NCI-H446 treated with DMSO at 0.1 percent for 48 hours (cell line): Measurements from ENCODE around the gene PECR.
"Not testable (repeated sequence)": the region's sequence is repeated elsewhere in the genome, so short reads cannot be mapped to it uniquely, and the experiment has no call there.

Experiments
- DNase-seq: peaks from one replicate; lab custom pipeline; 2025; lab: John Stamatoyannopoulos, UW

Gene PECR

DNA sequence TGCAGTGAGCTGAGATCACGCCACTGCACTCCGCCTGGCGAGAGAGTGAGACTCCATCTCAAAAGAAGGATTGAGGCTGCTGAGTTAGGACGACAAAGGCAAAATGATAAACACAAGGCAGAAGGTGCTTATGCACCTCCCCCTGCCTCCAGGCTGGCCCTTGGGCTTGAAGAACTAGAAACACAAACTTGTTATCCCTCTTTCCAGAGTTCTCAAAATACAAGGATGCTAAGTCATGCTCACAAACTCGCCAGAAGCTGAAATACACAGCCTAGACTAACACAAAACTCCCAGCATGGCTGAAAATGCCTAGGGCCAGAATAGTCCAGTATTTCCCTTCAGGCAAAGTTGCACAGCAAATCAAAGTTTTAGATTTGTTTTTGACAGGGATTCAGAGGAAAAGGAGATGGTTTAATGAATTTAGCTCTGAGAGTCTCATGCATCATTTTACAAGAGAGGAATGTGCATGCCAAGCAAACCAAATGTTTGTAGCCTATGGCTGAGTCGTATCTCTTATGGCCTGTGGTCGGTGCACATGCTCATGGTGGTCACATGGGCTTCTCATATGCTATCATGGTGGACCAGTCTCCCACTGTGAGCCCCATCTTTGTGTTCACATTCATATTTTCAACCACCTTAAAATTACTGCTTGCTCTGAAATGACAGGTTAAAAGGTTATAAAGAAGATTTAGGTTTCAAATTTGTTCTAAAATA lies 52.0 kb downstream of the PECR start:
- DNase-seq: no peak

DNA sequence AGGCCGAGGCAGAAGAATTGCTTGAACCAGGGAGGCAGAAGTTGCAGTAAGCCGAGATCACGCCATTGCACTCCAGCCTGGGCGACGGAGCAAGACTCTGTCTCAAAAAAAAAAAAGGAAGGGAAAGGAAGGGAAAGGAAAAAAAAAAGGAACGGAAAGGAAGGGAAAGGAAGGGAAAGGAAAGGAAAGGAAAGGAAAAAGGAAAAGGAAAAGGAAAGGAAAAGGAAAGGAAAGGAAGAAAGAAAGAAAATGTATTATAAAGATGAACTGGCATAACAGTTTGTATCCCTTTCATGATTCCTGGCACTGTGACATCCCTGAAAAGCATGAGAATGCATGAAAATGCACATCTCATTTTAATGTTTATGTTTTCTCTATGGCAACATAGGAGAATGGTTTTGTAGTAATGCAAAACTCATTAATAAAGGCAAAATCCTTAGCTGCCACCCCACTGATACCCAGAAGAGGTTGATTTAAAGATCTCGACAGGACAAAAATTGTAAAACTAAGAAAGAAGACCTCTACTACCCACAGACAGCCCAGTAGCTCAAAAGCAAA lies 56.8 kb downstream of the PECR start:
- no peak for DNase-seq

DNA sequence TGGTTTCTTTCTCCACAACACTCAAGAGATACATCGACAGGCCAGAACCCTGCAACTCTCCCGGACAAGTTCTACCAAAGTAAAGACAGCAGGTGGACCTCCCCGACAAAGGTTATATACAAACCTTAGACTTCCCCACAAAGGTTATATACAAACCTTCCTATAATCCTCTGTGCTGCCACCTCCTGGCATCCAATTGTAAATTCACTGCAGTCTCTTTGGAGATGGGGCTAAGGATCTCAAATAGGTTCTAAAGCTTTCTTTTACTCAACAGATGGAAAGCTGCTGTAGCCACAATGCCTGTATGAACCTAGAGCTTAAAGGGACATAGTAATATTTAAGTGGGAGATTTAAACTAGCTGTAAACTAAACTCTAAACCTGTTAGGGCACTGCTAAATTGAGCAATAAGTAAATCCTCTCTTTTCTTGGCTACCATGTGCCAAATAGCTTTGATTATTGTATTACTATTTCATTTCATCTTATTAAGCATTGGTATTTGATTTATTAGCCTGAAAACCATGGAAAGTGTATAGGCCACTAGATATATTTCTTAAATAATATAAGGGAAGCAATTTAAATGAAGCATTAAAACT lies 58.5 kb downstream of the PECR start:
- DNase-seq: no peak

DNA sequence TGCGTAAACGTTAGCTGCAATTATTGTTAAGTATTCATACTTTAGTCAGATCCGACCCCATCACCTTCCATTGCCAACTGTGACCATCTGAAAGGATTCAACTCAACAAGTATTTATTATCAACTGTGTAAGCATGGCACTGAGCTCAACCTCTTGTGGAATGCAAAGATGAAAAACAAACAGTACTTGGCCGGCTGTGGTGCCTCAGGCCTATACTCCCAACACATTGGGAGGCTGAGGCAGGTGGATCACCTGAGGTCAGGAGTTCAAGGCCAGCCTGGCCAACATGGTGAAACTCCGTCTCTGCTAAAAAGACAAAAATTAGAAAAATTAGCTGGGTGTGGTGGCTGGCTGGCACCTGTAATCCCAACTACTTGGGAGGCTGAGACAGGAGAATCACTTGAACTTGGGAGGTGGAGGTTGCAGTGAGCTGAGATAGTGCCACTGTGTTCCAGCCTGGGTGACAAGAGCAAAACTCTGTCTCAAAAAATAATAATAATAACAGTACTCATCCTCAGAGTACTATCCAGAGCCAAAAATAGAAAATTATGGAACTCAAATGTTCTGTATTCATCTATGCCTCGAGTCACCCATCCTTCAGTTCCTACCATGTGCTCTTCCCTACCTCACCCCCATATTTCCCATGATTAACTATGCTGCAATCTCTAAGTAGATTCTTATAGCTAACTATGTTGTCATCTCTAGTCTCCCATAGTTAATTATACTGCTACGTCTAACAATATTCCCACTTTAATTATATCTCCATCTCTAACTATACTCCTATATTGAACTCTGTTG lies 59.6 kb downstream of the PECR start:
- no peak for DNase-seq

DNA sequence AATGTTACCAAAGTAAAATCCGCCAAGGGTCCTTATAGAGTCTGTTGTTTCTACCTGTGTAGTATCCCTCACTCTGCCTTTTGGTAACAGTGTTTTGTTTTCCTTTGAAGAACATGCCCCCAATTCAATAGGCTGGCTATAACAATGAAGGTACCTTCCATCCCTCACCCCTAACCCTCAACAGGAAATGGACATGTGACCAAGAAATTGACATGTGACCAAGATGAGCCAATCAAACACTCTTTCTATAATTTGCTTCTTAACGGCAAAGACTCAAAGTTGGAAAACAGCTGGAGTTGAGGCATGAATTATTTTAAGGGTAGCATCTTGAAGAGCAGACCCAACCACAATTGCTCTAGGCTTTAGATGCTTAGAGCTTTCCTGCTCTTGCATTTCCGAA lies 62.9 kb downstream of the PECR start:
- DNase-seq: no peak

DNA sequence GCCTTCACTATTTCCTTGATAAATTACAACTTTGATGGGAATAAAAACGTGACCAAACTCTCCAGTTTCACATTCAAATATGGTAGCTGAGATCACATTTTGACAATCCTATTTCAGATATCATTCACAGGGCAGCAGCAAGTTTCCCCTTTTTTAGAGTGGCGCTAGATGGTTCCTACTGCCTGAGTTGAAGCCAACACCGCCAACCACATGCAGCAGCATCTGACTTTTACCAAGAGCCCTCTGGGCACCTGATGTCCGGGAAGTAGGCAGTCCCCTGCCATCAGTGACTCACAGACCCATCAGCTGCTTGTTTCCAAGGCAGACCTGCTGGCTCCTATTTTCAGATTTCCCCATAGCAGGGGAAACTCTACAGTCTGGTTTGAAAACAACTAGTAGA lies 64.2 kb downstream of the PECR start:
- DNase-seq: no peak

DNA sequence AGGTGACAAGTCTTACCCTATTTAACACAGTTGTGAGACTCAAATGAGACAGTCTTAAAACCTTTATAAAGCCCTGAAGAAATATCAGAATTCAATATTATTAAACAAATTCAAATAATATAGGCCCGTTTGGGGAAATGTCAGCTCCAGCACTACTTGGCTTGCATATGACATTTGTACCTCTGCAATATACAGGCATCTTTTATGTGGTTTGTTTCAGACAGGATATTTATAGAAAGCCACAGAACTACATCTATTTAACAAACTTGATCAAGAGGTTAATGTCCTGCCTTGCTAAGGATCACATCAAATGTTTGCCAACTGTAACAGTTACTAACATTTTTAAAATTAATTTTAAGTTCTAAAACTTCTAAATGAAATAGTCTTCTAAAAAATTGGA lies 65.0 kb downstream of the PECR start:
- no peak for DNase-seq

DNA sequence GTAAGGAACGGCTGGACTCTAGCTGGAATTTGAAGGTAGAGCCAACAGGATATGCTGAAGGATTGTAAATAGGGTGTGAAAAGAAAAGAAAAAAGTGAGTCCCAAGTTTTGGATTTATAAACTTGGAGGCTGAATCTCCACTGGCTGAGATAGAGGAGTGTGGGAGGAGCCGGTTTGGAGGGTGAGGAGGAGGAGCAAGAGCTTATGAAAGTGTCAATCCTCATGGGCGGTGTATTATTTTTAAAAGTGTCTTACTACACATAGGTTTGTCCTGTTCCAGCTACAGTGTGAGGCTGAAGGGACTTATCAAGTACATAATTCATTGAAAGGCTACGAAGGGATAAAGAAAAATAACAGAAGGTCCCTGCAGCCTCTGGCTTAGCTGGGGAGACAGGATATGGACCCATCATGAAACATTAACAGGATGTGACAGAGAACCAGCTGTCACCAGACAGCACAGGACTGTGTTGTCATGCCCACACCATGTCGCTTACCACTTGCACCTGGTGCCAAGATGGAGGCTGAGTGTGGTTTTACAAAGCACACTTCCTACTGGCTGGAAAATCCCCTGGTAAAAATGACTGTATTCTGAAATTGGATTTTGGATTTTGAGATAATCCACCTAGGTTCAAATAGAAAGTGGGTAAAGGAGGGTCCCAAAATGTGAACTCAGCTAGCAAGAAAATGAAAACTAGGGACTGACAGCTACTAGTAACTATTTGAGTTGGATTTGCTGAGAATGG lies 65.7 kb downstream of the PECR start:
- DNase-seq: no peak

DNA sequence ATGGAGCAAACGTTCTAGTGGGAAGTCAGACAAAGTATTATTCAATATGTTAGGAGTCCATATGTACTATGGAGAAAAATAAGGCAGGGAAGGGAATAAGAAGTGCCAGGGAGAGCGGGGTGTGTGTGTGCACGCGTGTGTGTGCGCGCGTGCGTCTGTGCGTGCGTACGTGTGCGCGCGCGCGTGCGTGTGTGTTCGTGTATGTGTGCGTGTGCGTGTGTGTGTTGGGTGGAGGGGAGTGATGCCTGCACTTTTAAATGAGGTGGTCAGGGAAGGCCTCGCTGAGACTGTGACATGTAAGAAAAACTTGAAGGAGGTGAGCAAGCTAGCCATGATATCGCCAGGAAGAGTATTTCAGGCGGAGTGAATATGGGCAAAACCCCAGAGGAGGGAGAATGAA lies 66.6 kb downstream of the PECR start:
- DNase-seq: no peak

DNA sequence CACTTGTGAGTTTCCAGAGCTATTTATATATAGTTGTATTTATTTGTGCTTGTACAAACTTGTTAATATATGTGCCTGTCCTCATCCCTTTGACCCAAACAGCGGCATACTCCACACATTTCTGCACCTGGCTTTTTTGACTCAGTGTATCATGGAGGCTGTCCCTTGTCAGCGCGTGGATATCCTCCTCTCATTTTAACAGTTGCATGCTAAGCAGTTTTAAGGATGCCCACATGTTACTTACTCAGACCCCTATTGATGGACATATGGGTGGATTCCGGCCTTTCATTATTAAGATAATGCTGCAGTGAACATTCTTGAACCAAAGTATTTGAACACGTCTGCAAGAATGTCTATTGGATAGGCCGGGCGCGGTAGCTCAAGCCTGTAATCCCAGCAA lies 67.6 kb downstream of the PECR start:
- DNase-seq: no peak

DNA sequence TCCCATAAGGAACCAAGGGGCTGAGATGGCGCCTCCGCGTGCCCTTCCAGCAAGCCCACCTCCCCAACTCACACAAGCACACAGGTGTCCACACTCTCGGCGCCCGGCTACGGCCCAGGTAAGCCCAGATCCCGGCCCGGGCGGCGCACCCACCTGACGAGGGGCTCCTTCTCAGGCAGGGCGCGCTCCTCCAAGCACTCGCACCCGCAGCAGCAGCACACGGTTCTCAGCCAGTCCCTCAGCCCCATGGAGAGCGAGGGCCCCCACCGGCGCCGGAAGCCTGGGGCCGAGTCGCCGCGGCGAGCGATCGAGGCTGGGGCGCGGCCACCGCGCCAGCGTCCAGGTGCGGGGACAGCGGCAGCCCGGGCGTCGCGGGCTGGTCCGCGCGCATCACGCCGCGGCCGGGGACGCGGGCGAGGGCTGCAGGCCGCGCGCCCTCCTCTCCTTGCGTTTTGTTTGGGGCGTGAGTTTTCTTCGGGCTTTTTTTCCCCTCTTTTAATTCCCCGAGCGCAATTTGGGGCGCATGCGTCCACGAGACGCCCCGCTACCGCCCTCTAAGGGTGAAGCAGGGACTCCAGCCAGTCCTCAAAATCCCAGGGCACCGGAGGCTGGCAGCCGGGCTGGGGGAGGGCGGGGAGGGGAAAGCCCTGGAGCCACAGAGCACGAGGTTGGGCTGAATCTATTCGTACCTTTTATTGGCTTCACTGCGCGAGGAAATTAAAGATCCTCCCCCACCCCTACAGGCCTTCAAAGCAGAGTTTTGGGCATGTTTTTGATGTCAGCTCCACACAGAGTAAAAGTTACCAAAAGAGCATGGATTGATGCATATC lies 68.3 kb downstream of the PECR start, which contains the start of gene MREG:
TSS of gene MREG (minus strand) at position 472 of the 830 bp plus-strand sequence. CDS start at position 248, 224 bp downstream.
- DNase-seq: peak; percentile 70

DNA sequence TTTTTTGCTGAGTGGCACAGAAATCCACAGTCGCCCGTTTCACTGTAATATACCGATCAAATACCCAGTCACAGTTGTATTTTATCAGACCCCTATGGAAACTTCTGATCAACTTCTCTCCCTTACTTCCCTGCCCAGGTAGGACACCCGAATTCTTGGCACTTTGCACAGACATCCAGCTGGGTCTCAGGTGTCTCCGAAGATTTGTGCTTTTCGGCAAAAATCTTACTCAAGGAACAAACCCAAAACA lies 68.9 kb downstream of the PECR start:
- no peak for DNase-seq

DNA sequence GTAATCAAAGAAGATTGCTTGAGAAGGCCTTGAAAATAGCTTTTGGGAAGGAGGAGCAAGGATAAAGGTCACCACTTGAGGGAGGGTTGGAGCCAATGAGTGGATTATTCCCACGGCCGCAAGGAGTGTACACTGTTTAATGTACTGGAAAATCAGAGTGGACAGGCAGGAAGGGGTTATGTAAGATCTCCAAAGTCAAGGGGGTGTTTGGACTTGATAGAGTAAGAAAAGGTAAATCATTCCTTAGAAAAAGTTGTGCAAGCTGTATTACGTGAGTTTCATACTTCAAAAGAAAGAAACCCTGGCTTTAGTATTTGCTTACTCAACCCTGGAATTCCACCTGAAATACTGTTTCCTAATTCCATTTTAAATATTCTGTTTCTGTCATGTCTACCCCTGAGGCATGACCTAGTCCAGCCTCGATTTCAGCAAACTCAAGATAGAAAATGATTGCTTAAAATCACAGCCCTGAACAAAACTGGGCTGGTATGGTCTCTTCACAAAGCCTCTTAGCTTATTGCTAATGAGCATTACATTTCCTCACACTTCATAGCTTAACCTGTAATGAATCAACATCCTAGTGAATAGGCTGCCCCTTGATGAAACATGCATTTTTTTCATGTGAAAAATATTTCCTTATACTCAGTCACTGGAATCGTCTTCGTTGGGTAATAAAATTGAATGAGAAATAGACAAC lies 69.3 kb downstream of the PECR start:
- DNase-seq: no peak

DNA sequence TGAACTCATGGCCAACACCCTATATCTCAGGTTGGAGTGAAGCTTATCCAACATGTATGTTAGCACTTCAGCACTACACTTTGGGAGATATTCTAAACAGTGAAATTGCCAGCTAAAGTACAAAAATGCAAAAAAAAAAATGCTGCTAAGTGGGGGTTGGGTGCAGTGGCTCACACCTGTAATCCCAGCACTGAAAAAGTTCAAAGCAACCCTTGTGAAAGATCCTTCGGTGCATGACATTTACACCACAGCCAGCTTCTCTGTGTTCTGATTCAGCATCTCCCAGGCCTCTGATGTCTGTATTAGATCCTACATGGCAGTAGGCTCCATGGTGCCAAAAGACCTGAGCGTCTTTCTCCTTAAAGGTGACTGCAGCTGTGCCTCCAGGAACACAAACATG lies 72.4 kb downstream of the PECR start:
- not testable (repeated sequence) for DNase-seq

DNA sequence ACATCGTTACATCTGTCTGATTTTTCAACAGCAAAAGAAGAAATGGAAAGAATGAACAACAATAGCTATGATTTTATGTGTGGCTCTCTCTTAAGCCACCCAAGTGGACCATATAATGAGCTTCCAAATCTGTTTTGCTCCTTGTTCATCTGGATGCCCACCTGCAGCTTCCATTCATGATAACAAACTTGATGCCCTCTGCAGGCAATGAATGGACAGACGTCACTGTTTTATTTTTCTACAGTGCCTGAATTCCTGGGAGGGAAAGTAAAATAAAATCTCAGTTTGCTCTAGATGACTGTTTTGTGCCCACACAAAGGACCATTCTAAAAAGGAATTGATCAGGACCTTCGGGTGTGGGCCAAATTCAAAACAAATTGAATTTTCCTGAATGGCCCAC lies 73.2 kb downstream of the PECR start:
- no peak for DNase-seq

DNA sequence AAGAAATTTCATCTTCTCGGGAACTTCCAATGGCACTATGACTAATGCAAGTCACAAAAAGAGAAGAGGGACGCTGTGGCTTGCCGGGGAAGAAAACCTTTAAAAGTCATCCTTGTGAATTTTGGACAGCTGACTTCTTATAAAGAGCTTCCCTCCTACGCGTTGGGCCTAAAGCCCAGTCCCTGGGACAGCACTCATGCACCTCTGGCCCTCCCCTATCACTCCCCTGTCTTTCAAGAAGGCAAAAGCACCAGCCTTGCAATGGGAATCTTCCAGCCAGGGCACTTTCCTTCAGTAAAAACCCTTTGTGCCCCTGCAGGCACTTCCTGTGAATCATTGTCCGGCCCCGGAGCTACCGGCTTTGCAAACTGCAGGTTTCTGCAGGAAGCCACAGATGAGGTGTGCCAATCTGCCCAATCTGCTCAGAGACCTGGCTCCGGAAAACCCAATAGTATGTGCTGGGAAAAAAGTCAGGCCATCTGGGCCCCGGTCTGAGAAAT lies 75.4 kb downstream of the PECR start:
- no peak for DNase-seq

DNA sequence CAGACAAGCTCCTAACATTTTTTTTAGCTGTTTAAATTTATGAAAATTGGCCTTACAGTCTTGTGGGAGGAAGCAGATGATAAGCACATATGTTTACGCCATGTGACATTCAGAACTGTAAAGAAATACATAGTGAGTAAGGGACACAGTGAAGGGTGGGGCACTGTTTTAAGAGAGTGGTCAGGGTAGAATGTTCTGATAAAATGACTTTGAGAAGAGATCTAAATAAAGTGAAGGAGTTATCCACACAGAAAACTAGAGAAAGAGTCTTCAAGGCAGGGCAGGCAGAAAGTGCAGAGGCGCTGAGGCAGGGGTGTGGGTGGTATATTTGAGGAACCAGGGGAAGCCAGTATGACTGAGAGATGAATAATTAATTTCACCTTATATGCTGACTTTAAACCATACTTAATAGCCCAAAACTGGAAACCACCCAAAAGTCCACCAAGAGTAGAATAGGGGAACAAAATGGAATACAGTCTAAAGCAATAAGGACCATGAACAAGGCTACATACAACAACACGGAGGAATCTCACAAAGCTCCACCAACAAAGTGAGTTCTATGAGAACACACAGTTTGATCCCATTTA lies 76.8 kb downstream of the PECR start:
- DNase-seq: no peak

DNA sequence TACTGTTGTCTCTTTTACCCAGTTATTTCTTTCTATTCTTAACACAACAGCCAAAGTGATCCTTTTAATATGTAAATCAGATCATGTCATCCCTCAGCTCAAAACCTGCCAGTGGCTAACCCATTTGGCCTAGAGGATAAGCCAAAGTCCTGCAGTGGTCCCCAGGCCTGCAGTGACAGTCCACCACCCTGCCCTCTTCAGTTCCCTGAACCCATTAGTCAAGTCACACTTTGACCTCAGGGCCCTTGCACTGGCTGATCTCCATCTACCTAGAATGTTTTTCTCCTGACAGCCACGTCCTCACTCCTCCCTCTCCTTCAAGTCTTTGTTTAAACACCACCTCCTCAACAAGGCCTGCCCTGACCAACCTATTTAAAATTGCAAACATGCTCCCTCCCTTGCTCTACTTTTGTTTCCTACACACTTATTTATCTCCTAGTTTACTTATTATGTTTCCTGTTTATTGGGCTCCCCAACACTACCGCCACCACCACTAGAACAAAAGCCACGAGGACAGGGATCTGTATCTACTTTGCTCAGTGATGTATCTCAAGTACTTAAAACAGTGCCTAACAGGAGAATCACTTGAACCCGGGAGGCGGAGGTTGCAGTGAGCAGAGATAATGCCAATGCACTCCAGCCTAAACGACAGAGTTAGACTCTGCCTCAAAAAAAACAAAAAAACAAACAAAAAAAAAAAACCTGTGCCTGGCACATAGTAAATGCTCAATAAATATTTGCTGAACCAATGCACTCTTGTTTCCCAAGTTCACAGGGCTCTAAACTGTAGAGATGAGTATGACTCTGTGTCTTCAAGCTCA lies 77.5 kb downstream of the PECR start:
- no peak for DNase-seq

DNA sequence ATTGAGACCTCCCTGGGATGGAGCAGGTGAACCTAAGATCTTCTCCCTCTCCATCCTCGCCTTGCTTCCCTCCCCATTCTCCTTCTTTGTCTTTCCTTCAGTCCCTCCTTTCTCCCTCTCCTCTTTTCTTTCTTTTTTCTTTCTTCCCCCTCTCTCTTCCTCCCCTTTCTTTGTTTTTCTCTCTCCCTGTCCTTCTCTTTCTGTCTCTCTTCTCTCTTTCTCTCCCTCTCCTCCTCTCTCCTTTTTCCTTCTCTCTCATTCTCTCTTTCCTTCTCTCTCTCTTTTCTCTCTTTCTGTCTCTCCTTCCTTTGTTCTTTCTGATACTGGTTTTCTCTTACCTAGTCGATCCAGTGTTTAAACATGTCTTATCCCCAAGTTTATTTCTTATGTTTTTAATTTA lies 78.9 kb downstream of the PECR start:
- DNase-seq: no peak
